H4 (cell line): ENCODE results near the gene TXNRD2. TPM values are rescaled to one million over a fixed set of nuclear protein-coding genes. Genes with fewer than 3 reads are reported as not detected.
"Not testable (repeated sequence)": the region's sequence is repeated elsewhere in the genome, so short reads cannot be mapped to it uniquely, and the experiment has no call there.

ENCODE experiments used
- DNase-seq: peaks from one replicate; pipeline ENCODE4 v3.0.0-alpha.2; 2015; ENCODE audit warnings: low spot score
- total RNA-seq: library from RNA; depleted of rRNA; stranded (reverse); fragments of >200 nt; shearing (Covaris generic); gene quantifications from 2 replicates; pipeline ENCODE4 v1.2.3, GENCODE V29; 2014

Gene TXNRD2
- total RNA-seq, 1 experiment from 2014 or later: 7.5 TPM

DNA sequence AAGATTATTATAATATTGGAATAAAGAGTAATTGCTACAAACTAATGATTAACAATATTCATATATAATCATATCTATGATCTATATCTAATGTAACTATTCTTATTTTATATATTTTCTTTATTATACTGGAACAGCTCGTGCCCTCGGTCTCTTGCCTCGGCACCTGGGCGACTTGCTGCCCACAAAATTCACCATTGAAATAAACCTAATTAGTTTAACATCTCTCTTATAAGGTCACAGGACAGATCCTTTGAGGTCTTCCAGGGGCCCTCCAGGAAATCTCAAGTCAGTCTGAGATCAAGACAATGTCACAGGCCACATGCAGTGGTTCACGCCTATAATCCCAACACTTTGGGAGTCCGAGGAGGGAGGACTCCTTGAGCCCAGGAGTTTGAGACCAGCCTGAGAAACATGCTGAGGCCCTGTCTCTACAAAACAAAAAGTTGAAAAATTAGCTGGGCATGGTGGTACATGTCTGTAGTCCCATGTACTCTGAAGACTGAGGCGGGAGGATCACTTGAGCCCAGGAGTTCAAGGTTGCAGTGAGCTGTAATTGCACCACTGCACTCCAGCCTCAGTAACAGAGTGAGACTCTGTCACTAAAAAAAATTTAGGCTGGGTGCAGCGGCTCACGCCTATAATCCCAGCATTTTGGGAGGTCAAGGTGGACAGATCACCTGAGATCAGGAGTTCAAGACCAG, 6.6 kb upstream of the TXNRD2 start:
- DNase-seq: no peak

DNA sequence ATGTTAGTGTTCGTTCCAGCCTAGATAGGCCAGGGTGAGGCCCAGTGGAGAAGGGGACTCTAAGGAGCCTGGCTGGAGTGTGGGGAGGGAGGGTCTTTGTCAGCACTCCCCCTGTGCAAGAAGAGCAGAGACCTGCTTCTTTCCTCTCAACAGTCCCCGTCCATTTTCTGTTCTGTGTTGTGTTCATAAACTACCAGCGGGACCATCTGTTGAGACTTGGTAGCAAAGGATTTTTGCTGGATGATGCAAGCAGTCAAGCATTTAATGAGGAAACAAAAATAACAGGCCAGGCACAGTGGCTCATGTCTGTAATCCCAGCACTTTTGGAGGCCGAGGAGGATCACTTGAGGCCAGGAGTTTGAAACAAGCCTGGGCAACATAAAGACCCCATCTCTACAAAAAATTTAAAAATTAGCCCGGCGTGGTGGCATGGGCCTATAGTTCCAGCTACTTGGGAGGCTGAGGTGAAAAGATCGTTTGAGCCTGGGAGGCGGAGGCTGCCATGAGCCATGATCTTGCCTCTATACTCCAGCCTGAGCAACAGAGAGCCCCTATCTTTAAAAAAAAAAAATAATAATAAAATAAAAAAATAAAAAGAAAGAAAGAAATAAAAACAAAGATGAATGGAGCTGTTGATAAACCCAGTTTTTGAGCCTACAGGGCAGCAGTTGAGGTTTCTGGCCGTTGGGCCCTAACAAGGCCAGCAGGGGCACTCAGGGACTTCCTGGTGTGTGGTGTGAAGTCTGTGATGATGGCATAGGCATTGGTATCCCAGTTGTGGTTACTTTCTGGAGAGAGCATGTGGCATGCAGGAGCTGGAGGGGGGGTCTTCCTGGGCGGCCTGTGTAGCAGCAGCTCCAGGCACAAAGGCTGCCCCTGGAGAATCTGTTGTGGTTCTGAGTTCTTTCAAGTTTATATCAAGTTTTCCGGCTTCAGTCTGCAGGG, 1.7 kb upstream of the TXNRD2 start:
- peak; percentile 71 for DNase-seq

- no peak for DNase-seq
These were observed 801 bp upstream of the TXNRD2 start for GRCh38 chr22:19942157-19943081.

DNA sequence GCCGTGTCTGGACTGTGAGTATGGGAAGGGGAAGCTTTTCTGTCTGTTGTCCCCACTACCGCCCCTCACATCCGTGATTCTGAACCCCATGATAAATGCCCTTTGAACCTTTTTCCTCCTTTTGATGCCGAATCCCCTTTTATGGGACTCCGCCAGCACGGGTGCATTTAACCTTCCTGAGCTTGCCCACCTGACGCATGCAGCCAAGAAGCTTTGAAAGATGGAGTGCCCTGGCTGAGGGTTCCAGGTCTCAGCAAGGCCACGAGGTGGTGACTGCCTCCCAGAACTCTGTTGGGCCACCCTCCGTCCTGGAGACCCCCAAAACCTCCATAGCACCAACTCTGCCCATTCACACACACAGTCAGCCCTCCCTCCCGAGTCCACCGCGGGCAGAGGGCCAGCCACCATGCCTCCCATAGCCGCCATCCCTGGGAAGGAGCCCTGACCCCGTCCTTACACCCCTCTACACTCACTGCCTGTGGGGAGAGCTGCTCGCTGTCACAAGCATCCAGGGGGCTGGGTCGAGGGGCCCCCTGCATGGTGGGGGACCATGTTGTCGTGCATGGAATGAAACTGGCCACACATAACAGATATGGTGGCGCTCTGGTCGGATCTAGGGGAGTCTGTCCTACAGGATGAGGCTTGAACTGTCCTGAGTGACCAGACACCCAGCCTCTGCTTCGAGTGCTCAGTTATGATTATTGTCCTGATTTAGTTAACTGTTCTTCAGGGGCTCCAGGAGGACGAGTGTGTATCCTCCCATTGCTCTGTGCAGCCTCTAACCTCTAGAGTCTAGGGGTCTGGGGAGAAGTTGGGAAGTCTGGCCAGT, 868 bp downstream of the TXNRD2 start:
- no peak for DNase-seq

DNA sequence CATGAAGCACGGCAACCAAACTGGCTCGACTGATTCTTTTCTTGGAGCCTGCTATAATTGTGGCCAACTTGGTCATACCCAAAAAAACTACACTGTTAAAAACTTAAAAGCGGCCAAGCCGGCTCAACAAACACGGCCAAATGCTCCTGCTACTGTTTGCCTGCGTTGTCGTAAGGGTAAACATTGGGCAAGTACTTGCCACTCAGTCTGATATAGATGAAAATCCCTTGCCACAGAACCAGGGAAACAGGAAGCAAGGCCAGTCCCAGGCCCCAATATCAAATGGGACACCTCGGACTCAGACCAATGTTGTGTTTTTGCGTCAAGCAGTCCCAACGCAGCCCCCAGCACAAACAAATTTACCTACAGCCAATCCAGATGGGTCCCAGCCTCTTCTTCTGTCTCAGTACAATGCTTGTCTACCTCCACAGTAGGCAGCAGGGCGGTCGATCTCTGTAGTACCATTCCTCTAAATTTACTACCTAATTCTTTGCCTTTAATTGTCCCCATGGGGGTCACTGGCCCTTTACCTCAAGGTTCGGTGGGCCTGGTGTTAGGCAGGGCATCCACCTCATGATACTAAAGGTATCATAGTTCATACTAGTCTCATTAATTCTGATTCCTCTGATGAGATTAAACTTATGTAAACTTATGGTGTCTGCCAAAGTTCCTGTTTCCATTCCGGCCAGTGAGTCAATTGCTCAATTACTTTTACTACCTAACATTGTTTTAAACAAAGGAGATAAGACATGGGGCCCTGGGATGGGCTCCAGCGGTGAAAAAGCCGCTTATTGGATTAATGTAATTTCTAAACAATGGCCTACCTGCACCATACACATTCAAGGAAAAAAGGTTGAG, 3.8 kb downstream of the TXNRD2 start:
- DNase-seq: no peak

DNA sequence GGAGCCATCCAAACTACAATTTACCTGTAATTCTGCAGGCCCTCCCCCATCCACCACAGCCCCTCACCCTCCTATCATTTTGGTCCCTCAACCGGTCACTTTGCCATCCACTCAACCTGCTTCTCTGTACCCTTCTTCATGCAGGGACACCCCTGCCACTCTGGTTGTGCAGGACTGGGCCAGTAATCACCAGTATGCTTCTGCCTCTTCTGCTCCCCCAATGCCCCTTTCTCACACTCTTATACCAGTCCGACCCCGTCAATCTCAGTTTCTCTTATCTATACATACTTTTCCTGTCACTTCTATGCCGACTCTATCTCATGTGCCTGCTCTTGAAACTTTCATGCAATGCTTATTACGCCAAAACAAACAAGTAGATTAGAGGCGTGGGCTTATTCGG, 5.1 kb downstream of the TXNRD2 start:
- DNase-seq: no peak

DNA sequence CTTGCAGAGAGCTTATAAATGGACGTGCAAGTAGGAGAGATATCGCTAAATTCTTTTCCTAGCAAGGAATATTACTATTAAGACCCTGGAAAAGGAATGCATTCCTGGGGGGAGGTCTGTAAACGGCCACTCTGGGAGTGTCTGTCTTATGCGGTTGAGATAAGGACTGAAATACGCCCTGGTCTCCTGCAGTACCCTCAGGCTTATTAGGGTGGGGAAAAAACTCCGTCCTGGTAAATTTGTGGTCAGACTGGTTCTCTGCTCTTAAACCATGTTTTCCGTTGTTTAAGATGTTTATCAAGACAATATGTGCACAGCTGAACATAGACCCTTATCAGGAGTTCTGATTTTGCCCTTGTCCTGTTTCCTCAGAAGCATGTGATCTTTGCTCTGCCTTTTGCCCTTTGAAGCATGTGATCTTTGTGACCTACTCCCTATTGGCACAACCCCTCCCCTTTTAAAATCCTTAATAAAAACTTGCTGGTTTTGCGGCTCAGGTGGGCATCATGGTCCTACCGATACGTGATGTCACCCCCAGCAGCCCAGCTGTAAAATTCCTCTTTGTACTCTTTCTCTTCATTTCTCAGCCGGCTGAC, 6.4 kb downstream of the TXNRD2 start:
- DNase-seq: not testable (repeated sequence)

DNA sequence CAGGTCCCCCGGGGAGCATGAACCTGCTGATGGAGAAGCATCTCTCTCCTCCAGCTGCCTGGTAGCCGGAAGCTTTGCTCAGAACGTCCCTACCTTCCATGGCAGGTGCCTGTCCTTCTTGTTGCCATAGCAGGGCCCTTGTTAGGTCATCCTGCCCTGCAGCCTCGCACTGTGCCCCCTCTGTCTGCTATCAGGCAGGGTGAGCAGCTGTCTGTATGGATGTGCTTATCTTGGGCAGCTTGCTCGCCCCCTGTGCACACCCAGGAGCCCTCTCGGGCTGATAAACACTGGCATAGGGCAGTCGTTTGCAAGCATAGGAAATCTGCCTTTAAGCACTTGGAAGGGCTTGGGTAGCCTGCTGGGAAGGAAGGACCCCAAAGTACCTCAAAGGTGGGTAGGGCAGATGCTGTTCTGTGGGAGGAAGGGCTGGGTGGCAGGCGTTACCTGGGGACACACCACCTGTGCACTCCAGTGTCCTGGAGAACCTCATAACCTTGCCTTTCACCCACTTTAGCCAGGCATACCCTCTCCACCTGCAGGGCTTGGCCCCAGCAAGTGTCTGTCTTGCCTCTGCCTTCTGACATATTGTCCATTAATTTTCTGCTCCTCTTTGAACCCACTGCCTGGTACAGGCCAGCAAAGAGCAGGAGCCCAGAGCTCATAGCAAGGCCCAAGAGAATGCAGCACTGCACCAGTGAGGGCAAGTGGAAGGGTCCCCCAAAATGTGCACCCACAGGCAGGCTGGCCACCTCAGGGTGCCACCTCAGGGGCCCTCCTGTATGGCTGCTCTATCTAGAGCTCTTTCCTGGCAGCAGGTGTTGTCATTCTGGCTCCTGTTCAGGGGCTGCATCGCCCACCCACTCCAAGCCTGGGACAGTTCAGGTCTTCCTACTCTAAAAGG, 8.0 kb downstream of the TXNRD2 start:
- no peak for DNase-seq

GRCh38 chr22:19932367-19933206, 9.0 kb downstream of the TXNRD2 start:
- DNase-seq: no peak

DNA sequence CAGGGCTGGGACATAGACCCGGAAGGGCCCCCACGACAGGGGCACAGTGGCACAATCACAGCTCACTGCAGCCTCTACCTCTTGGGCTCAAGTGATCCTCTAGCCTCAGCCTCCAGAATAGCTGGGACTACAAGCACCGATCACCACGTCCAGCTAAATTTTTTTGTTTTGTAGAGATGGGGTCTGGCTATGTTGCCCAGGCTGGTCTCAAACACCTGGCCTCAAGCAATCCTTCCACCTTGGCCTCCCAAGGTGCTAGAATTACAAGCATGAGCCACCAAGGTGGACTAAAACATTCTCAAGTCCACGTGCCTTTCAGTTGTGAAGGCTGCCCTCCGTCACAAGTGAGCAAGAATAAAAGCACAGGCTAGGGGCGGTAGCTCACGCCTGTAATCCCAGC, 10.1 kb downstream of the TXNRD2 start:
- no peak for DNase-seq

- no peak for DNase-seq
These were observed 10.8 kb downstream of the TXNRD2 start for GRCh38 chr22:19930551-19931486.

DNA sequence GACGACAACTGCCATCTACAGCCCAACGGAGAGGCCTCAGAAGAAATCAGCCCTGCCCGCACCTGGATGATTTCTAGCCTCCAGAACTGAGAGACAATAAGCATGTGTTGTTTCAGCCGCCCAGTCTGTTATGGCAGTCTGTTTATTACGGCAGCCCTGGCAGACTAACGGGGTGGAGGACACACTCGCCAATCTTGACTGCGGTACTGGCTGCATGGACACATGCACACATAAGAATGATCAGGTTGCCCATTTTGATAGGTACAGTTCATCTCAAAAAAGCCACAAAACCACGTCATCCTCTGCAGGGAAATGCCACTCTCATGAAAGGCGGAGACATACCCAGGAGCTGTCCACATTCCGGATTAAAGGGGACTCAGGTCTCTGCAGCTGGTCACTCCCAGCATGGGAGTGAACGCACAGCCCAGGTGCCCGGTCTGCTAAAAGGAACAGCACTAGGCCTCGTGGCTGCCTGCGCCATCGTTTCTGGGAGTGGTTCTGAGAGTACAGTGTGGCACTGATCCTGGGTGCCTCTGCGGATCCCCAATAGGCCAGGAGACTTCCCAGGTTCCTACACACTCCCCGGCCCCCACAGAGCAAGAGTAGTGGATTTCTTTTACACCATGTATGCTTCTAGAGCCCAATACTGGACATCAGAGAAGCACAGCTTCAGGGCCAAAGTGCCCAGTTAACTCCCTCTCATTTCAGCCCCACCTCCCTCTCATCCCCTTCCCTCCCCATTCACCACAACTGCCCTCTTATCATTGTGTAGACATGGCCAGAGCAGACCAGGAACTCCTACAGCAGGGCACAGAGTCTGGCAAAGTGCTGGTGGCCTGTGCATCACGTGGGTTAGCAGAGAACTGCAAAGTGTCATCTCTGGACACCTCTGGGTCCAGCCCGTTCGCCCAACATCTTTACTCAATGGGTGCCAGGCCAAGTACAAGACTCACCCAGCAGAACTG, 11.8 kb downstream of the TXNRD2 start:
- DNase-seq: no peak

GRCh38 chr22:19928207-19928606, 13.4 kb downstream of the TXNRD2 start:
- no peak for DNase-seq

DNA sequence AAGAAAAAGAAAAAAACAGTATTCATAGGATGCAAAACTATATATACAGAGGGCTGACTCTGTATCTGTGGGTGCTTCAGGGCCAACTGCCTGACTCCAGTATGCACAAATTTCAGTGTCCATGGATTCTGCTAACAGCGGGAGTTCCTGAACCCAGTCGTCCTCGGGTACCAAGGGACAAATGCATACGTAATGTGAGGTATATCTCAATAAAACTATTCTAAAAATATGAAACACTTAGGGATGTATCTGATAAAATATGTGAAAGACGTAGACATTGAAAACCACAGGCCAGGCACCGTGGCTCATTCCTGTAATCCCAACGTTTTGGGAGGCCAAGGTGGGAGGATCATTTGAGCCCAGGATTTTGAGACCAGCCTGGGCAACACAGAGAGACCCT, 13.9 kb downstream of the TXNRD2 start:
- no peak for DNase-seq

DNA sequence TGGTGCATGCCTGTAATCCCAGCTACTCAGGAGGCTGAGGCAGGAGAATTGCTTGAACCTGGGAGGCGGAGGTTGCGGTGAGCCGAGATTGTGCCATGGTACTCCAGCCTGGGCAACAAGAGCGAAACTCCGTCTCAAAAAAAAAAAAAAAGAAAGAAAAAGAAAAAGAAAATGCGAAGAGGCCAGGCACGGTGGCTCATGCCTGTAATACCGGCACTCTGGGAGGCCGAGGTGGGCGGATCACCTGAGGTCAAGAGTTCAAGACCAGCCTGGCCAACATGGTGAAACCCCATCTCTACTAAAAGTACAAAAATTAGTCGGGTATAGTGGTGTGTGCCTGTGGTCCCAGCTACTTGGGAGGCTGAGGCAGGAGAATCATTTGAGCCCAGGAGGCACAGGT, 15.6 kb downstream of the TXNRD2 start:
- DNase-seq: not testable (repeated sequence)
